Keratinocyte (primary cell): Measurements from ENCODE around the gene ENO2. TPM values are rescaled to one million over a fixed set of nuclear protein-coding genes. Genes with fewer than 3 reads are reported as not detected.

Experiments
- DNase-seq: peaks from one replicate; pipeline ENCODE4 v3.0.0-alpha.2; 2011; ENCODE audit warnings: low read depth, missing footprints, low spot score
- FAIRE-seq: peaks from 2 replicates; lab custom pipeline; 2011; peaks lifted over from hg19 to GRCh38; lab: Jason Lieb, UNC
- H2AFZ ChIP-seq: 2 replicates; pipeline ENCODE4 v1.6.0; 2012; ENCODE audit warnings: low read length, control low read depth, inconsistent platforms; ENCODE audit not compliant: control insufficient read depth
- H3K27ac ChIP-seq: 2 replicates; pipeline ENCODE4 v1.5.1; 2011; ENCODE audit warnings: low read length; ENCODE audit not compliant: control insufficient read depth, insufficient read depth
- H3K27me3 ChIP-seq: 3 replicates; pipeline ENCODE4 v1.6.0; 2011; ENCODE audit warnings: low read length; ENCODE audit not compliant: control insufficient read depth, insufficient read depth; ENCODE audit errors: extremely low read depth
- H3K36me3 ChIP-seq, 2 experiments: 2 replicates in 1 of 2; 3 replicates in 1 of 2; pipeline ENCODE4 v1.5.1; 2011; ENCODE audit warnings: low read length in 2 of 2, mild to moderate bottlenecking in 1 of 2; ENCODE audit not compliant: control insufficient read depth in 2 of 2, insufficient read depth in 2 of 2; ENCODE audit errors: extremely low read depth in 1 of 2
- H3K4me1 ChIP-seq: 3 replicates; pipeline ENCODE4 v1.5.1; 2011; ENCODE audit warnings: low read length; ENCODE audit not compliant: control insufficient read depth, insufficient read depth; ENCODE audit errors: extremely low read depth
- H3K4me2 ChIP-seq: 3 replicates; pipeline ENCODE4 v1.6.0; 2011; ENCODE audit warnings: low read depth, low read length; ENCODE audit not compliant: control insufficient read depth, insufficient read depth; ENCODE audit errors: extremely low read depth
- H3K4me3 ChIP-seq, 3 experiments: fragments of 200-600 bp in 1 of 3; sonication (generic) in 1 of 3; 2 replicates in 2 of 3; 3 replicates in 1 of 3; pipeline ENCODE4 v1.5.1; 2011 to 2016; ENCODE audit warnings: low read length in 3 of 3, mild to moderate bottlenecking in 3 of 3, control low read depth in 2 of 3, inconsistent platforms in 1 of 3, low read depth in 1 of 3, mixed read lengths in 1 of 3, mixed run types in 1 of 3, moderate library complexity in 1 of 3; ENCODE audit not compliant: control insufficient read depth in 2 of 3, insufficient read depth in 2 of 3; ENCODE audit errors: extremely low read depth in 1 of 3
- H3K79me2 ChIP-seq: 2 replicates; pipeline ENCODE4 v1.6.0; 2012; ENCODE audit warnings: low read length; ENCODE audit not compliant: control insufficient read depth, insufficient read depth
- H3K9ac ChIP-seq: 3 replicates; pipeline ENCODE4 v1.6.0; 2011; ENCODE audit warnings: low read length; ENCODE audit not compliant: control insufficient read depth, insufficient read depth; ENCODE audit errors: extremely low read depth
- H3K9me1 ChIP-seq: 3 replicates; pipeline ENCODE4 v1.6.0; 2011; ENCODE audit warnings: low read length; ENCODE audit not compliant: control insufficient read depth, insufficient read depth; ENCODE audit errors: extremely low read depth
- H3K9me3 ChIP-seq: 2 replicates; pipeline ENCODE4 v1.5.1; 2012; ENCODE audit warnings: low read depth, low read length; ENCODE audit not compliant: control insufficient read depth
- H4K20me1 ChIP-seq: 3 replicates; pipeline ENCODE4 v1.6.0; 2011; ENCODE audit warnings: low read length; ENCODE audit not compliant: control insufficient read depth, insufficient read depth; ENCODE audit errors: extremely low read depth
- EZH2 ChIP-seq: IDR thresholded peaks from one replicate; pipeline ENCODE4 v1.6.1; 2012; ENCODE audit warnings: inconsistent platforms, mild to moderate bottlenecking, low read length, moderate library complexity
- dilution Hi-C: fragments of 300-500 bp; cut with MboI; formaldehyde crosslinking; loops from one replicate; pipeline ENCODE4 v1.7.0; 2020; ENCODE audit warnings: low sequenced_read_pairs; ENCODE audit not compliant: extremely low pct_ligation_motif_present
- polyA plus RNA-seq, 5 experiments: library from polyadenylated mRNA; depleted of rRNA in 3 of 5; stranded (reverse) in 3 of 5; stranded (forward) in 1 of 5; unstranded in 1 of 5; fragments of >200 nt; gene quantifications; 1 replicate in 1 of 5; 2 replicates in 3 of 5; 3 replicates in 1 of 5; pipeline versions ENCODE4 v1.2.1 to v1.2.3, GENCODE V29; 2011 to 2012; ENCODE audit warnings: missing spikeins in 2 of 5, low read depth in 1 of 5, low replicate concordance in 1 of 5
- TF ChIP-seq, protein P1 (sequence below), 3 experiments: IDR thresholded peaks in 1 of 3; conservative IDR thresholded peaks in 1 of 3; optimal IDR thresholded peaks in 1 of 3; 2 replicates in 2 of 3; 3 replicates in 1 of 3; pipeline versions ENCODE3 to v1.5.1; 2011; ENCODE audit warnings: low read length in 3 of 3, mild to moderate bottlenecking in 3 of 3, moderate library complexity in 2 of 3, control low read depth in 1 of 3, inconsistent platforms in 1 of 3; ENCODE audit not compliant: insufficient read depth in 2 of 3; ENCODE audit errors: extremely low read depth in 1 of 3

Gene ENO2
- polyA plus RNA-seq, 1 donor (not counting 4 experiments of a cell fraction or from before 2014, with no cell fraction given): 1.7 TPM

DNA sequence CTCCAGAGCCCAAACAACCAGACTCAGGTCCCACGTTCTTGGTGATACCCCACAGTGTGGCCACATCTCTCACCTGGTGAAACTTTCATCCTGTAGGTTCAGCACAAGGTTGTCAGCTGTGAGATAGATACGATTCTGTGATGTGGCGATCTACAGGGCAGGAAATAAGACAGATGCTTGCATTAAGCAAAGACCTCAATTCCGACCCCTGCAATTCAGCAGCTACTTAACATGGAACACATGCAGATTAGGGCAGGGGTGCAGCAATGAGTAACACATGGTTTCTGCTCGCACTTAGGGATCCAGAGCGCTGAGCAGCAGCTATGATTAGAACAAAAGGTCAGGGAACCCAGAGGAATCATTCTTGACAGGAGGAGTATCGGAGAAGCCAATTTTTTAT is 52.0 kb downstream of the ENO2 start:
- dilution Hi-C loops: no loop called here
- Histone ChIP-seq H2AFZ (no peak overlapping the region), H3K36me3 (peaks cover 22 to 47% of the 10 kb centered on the region in 2 experiments), H3K27ac (no peak overlapping the region), H3K9ac (no peak overlapping the region), H4K20me1 (peaks cover 8% of the 10 kb centered on the region), H3K4me2 (no peak overlapping the region), H3K9me3 (no peaks in the 10 kb centered on the region), H3K4me3 (no peak overlapping the region), H3K9me1 (peaks cover 3% of the 10 kb centered on the region), H3K79me2 (peaks cover 77% of the 10 kb centered on the region), H3K4me1 (peaks cover 48% of the 10 kb centered on the region), H3K27me3 (no peaks in the 10 kb centered on the region)
- TF ChIP-seq, protein P1, sequence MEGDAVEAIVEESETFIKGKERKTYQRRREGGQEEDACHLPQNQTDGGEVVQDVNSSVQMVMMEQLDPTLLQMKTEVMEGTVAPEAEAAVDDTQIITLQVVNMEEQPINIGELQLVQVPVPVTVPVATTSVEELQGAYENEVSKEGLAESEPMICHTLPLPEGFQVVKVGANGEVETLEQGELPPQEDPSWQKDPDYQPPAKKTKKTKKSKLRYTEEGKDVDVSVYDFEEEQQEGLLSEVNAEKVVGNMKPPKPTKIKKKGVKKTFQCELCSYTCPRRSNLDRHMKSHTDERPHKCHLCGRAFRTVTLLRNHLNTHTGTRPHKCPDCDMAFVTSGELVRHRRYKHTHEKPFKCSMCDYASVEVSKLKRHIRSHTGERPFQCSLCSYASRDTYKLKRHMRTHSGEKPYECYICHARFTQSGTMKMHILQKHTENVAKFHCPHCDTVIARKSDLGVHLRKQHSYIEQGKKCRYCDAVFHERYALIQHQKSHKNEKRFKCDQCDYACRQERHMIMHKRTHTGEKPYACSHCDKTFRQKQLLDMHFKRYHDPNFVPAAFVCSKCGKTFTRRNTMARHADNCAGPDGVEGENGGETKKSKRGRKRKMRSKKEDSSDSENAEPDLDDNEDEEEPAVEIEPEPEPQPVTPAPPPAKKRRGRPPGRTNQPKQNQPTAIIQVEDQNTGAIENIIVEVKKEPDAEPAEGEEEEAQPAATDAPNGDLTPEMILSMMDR (optimal IDR thresholded peaks at IDR 0.05 in 1 of 3, IDR thresholded peaks at IDR 0.05 in 1 of 3, conservative IDR thresholded peaks at IDR 0.05 in 1 of 3; ENCODE audit: extremely low read depth in 1 of 3, insufficient read depth in 2 of 3, low read length in 3 of 3): no peak
- TF ChIP-seq EZH2: no peak
- DNase-seq: no peak
- no peak for FAIRE-seq

DNA sequence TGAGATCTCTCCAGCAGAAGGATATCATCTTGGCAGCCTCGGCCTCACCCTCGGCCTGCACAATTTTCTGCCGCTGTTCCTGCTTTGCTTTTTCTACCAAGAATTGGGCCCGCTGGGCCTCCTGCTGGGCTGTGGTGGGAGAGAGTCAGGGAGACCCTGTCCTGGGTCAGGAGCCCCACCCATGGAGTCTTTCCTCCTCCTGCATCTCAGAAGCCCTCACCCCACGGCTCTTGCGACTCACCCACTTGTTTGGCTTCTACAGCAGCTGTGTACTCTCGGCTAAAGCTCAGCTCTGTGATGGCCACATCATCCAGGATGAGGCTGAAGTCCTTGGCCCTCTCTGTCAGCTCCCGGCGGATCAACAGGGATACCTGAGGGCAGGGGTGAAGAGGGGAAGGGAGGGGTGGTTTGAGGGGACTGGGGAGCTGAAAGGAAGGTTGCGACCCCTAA is 53.3 kb downstream of the ENO2 start:
- FAIRE-seq (no peak), DNase-seq (no peak)
- TF ChIP-seq, protein P1 (optimal IDR thresholded peaks at IDR 0.05 in 1 of 3, IDR thresholded peaks at IDR 0.05 in 1 of 3, conservative IDR thresholded peaks at IDR 0.05 in 1 of 3; ENCODE audit: extremely low read depth in 1 of 3, insufficient read depth in 2 of 3, low read length in 3 of 3): no peak
- no peak for TF ChIP-seq EZH2
- H3K79me2 ChIP-seq: peaks cover 89% of the 10 kb centered on the region
- no peak overlapping the region for H3K4me2 ChIP-seq
- H4K20me1 ChIP-seq: peaks cover 8% of the 10 kb centered on the region
- H3K27me3 ChIP-seq: no peaks in the 10 kb centered on the region
- H3K9ac ChIP-seq: peak overlapping the region; percentile 14
- H3K27ac ChIP-seq: peak overlapping the region; percentile 11
- H3K4me3 ChIP-seq: no peak overlapping the region
- dilution Hi-C loops: no loop called here
- H3K4me1 ChIP-seq: peaks cover 44% of the 10 kb centered on the region
- H3K36me3 ChIP-seq: peaks cover 22 to 54% of the 10 kb centered on the region in 2 experiments
- no peaks in the 10 kb centered on the region for H3K9me3 ChIP-seq
- H2AFZ ChIP-seq: no peak overlapping the region
- H3K9me1 ChIP-seq: peaks cover 3% of the 10 kb centered on the region
